Measurements from ENCODE around the gene RXFP3. TPM values are rescaled to one million over a fixed set of nuclear protein-coding genes. Genes with fewer than 3 reads are reported as not detected.

RXFP3 gene, protein sequence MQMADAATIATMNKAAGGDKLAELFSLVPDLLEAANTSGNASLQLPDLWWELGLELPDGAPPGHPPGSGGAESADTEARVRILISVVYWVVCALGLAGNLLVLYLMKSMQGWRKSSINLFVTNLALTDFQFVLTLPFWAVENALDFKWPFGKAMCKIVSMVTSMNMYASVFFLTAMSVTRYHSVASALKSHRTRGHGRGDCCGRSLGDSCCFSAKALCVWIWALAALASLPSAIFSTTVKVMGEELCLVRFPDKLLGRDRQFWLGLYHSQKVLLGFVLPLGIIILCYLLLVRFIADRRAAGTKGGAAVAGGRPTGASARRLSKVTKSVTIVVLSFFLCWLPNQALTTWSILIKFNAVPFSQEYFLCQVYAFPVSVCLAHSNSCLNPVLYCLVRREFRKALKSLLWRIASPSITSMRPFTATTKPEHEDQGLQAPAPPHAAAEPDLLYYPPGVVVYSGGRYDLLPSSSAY
- not detected for total RNA-seq

DNA sequence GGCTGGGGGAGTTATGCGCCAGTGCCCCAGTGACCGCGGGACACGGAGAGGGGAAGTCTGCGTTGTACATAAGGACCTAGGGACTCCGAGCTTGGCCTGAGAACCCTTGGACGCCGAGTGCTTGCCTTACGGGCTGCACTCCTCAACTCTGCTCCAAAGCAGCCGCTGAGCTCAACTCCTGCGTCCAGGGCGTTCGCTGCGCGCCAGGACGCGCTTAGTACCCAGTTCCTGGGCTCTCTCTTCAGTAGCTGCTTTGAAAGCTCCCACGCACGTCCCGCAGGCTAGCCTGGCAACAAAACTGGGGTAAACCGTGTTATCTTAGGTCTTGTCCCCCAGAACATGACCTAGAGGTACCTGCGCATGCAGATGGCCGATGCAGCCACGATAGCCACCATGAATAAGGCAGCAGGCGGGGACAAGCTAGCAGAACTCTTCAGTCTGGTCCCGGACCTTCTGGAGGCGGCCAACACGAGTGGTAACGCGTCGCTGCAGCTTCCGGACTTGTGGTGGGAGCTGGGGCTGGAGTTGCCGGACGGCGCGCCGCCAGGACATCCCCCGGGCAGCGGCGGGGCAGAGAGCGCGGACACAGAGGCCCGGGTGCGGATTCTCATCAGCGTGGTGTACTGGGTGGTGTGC is at the start of gene RXFP3:
Gene RXFP3 (plus strand): TSS at position 6 of the 636 bp plus-strand sequence. CDS start 355 bp downstream, at position 361.

DNA sequence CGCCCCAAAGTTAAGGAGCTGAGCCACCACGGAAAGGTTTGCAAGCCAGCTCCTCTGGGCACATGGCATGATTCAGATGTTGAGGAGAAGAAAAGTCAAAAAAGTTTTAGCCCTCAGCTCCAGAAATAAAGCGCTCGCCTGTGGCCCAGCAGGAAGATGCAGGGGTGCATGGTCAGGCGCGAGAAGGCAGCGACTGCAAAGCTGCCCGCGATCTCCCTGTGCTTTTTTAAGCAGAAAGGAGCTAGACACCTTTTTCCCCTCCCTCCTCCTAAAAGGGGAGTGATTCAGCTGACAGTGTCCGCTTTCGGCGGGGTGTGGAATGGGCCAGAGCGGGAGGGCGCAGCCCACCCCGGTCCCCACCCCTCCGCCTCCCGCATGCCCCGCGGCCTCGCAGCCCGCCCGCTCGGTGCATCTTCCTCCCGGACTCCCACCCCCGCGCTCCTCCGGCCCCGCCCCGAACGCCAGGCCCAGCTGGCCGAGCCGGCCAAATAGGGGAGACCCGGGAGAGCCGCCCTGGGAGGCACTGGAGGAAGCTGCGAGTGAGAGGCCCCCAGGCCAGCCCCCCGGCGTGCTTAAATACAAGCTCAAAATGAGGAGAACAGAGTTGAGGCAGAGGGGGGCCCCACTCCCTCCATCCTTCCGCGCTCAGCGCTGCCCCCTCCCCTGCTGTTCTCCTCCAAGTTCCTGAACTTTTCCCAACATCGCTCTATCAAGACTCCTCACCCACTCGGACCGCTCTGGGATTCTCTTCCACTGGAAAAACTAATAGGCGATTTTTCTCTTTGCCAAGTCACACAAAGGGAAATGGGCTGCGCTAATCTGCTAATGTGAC is 44.2 kb upstream of the RXFP3 start, which contains the start of gene ADAMTS12:
Gene ADAMTS12 (minus strand): TSS at position 203 of the 832 bp plus-strand sequence. CDS start 134 bp downstream, at position 69.

DNA sequence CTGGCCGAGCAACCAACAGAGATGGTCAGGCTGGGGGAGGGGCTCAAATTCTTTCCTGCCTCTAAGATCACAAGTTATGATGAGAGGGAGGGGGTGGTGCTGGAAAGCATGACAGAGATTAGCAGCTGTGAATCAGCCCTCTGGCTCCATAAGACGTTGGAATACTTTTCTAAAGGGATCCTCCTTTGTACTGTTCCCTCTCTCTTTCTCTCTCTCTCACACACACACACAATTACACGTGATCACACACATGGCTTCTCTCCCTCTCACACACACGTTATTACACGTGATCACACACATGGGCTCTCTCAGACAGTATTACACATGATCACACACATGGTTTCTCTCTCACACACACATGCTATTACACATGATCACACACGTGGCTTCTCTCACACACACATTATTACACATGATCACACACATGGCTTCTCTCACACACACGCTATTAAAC is 48.5 kb downstream of the RXFP3 start, which contains the start of gene SLC45A2:
Gene SLC45A2 (minus strand): TSS at position 23 of the 454 bp plus-strand sequence. CDS start 110 bp downstream, outside the sequence.

Other genes starting within 250 kb of the RXFP3 start
- gene ADAMTS12, start 44.4 kb upstream of the RXFP3 start, total RNA-seq, result not detected
- gene SLC45A2, start 48.3 kb downstream of the RXFP3 start, total RNA-seq, result not detected
- gene AMACR, start 71.7 kb downstream of the RXFP3 start, total RNA-seq, result 1 to 10 TPM; 6.0 to 6.7 TPM
- 1 to 10 TPM; 3.7 to 4.3 TPM for gene C1QTNF3, start 106.8 kb downstream of the RXFP3 start, total RNA-seq

Measured in activated naive CD4-positive, alpha-beta T cell treated with anti-CD3 and anti-CD28 coated beads, Interleukin-2, amount 10 ng/mL, durations not matched to agents 5 hours and 36 hours (primary cell).